Bronchial epithelial cell (primary cell): Measurements from ENCODE around the gene HOOK2. TPM values are rescaled to one million over a fixed set of nuclear protein-coding genes. Genes with fewer than 3 reads are reported as not detected.

Experiments
- DNase-seq: peaks from one replicate; pipeline ENCODE4 v3.0.0-alpha.2; 2010; ENCODE audit warnings: low read depth
- FAIRE-seq: peaks from 2 replicates; lab custom pipeline; 2011; peaks lifted over from hg19 to GRCh38; lab: Jason Lieb, UNC
- H3K27me3 ChIP-seq: 2 replicates; pipeline ENCODE4 v1.5.1; 2011; ENCODE audit warnings: low read length; ENCODE audit not compliant: control insufficient read depth, insufficient read depth
- H3K36me3 ChIP-seq: 2 replicates; pipeline ENCODE4 v1.5.1; 2011; ENCODE audit warnings: low read length; ENCODE audit not compliant: control insufficient read depth, insufficient read depth
- H3K4me3 ChIP-seq: 2 replicates; pipeline ENCODE4 v1.5.1; 2011; ENCODE audit warnings: mild to moderate bottlenecking, low read depth, low read length, control low read depth
- total RNA-seq: library from RNA; depleted of rRNA; stranded (reverse); fragments of >200 nt; gene quantifications from 2 replicates; pipeline ENCODE4 v1.2.1, GENCODE V29; 2014
- TF ChIP-seq, protein P1 (sequence below): IDR thresholded peaks from 2 replicates; pipeline ENCODE4 v1.5.1; 2011; ENCODE audit warnings: mild to moderate bottlenecking, moderate library complexity, low read length, control low read depth, inconsistent platforms; ENCODE audit not compliant: insufficient read depth, severe bottlenecking

The HOOK2 gene
- total RNA-seq, 1 donor from 2014 or later = 58.7 TPM

DNA sequence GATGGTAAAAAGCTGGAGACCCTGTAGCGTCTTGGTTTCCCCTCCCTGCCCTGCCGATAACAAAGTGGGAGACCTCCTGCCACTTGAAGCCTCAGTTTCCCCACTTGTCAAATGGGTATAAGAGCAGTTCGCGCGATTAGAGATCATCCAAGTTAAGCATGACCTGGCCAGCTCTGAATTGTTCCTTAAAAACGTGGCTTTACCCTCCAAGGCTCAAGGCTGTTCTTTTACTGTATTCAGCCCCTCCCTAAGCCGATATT, 52.0 kb downstream of the HOOK2 start:
- no peak for DNase-seq
- Histone ChIP-seq H3K4me3 (peak overlapping the region; percentile 89), H3K27me3 (no peaks in the 10 kb centered on the region), H3K36me3 (peaks cover 9% of the 10 kb centered on the region)
- no peak for FAIRE-seq
- TF ChIP-seq, protein P1, sequence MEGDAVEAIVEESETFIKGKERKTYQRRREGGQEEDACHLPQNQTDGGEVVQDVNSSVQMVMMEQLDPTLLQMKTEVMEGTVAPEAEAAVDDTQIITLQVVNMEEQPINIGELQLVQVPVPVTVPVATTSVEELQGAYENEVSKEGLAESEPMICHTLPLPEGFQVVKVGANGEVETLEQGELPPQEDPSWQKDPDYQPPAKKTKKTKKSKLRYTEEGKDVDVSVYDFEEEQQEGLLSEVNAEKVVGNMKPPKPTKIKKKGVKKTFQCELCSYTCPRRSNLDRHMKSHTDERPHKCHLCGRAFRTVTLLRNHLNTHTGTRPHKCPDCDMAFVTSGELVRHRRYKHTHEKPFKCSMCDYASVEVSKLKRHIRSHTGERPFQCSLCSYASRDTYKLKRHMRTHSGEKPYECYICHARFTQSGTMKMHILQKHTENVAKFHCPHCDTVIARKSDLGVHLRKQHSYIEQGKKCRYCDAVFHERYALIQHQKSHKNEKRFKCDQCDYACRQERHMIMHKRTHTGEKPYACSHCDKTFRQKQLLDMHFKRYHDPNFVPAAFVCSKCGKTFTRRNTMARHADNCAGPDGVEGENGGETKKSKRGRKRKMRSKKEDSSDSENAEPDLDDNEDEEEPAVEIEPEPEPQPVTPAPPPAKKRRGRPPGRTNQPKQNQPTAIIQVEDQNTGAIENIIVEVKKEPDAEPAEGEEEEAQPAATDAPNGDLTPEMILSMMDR = no peak

DNA sequence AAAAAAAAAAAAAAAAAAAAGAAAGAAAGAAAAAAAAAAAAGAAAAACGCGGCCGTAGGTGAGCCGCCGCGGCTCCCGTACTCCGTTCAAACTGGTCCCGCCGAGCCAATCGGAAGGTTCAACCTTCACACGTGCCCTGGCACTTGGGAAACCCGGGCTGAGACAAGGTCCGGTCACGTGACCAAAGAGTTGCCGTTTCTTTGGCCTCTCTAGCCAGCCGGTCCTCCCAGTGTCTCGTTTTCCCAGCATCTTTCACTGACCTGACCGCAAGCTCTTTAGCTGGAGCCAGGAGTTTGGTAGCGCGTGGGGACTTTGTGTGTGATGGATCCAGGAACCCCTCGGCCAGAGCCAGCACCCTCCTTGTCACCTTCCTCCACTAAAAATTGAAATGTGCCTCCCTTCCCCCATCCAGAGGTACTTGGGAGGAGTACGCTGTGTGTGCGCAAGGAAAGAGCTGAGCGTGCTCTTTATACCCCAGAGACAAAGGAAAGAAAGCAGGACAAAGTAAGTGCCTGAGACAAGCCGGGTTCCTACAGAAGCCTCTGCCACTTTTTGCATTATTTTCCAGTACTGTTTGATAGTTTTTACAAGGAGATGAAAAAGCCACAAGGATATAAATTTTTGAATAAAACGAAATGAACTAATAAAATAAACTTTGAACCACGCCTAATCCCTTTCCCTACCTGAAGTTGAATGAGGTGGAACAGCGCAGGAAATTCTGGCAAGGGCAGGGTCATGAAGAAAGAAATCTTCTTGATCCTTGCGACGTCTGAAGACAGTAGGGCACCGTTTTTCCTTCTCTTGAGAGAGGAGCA, 52.6 kb downstream of the HOOK2 start:
- peak overlapping the region; percentile 89 for H3K4me3 ChIP-seq
- TF ChIP-seq, protein P1 = no peak
- H3K36me3 ChIP-seq = peaks cover 9% of the 10 kb centered on the region
- FAIRE-seq = no peak
- no peaks in the 10 kb centered on the region for H3K27me3 ChIP-seq
- peak; percentile 94 for DNase-seq

DNA sequence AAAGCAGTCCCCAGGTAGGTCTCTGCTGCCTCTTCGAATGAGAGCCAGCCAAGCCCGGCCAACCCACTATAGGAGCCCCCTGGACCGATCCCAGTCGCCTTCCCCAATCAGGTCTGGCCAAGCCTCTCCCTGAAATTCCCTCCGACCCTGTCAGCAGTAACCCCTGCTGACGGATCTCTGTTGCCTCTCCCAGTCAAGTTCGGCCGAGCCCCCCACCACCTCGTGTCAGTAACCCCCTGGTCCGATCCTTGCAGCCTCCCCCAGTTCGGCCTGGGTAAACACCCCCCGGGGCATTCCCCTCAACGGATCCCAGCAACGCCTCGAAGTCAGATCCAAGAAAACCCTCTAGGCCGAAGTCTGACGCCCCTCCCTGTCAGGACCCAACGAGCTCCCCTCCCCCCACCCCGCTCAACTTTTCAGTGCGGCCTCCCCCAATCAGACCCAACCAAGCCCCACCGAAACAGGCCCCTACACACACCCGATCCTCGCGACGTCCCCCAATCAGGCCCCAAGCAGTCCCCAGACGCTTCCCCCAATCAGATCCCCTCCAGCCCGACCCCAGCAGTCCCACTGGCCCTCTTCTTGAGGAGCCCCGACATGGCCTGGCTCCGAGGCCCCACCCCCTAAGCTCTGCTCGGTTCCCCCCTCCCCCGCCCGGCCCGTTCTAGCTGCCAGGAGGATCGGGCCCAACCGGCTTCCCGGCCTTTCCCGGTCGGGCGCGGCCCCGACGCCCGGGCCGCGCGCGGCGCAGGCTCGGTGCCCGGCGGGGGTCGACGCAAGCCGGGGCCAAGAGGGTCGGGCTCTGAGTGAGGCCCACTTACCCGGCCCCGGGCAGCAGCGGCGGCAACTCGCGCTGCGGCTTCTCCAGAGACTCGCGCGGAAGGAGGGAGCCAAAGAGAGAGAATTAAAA, 53.4 kb downstream of the HOOK2 start:
- Histone ChIP-seq H3K36me3 (peaks cover 10% of the 10 kb centered on the region), H3K4me3 (peak overlapping the region; percentile 89), H3K27me3 (no peaks in the 10 kb centered on the region)
- FAIRE-seq = no peak
- TF ChIP-seq, protein P1 = no peak
- no peak for DNase-seq

DNA sequence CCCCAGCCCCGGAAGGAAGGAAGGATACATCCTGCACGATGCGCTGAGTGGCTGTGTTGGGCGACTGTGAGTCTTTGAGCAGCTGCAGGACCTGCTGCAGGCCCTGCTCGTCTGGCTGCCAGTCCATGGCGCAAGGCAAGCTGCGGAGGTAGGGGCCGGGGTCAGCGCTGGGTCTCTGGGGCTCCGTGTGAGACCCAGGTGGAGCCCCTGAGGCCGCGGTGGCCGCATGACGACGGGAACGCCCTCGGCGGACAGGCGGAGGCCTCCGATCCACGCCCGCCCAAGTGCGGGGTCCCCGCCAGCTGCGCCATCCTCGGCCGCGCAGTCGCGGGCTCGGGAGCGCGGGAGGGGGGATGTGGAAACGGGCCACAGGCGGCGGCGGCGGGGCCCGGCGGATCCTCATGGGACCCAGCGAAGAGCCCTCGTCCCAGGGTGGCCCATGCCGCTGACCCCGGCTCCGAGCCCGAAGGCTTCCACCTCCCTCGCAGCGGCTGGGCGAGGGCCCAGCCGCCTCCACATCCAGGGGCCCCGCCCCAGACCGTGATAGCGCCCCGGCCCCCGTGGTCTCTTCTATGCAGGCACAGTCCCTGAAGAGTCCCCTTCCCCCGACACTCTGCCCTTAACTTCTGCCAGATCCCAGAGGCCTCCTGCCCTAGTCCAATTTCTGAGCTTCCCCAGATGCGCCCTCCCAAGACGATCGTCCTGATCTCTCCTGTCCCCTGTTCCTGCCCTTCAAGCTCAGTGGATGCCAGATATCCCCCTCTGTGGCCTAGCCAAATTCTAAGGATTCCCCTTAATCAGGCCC, 54.3 kb downstream of the HOOK2 start:
- peak overlapping the region; percentile 89 for H3K4me3 ChIP-seq
- peaks cover 13% of the 10 kb centered on the region for H3K36me3 ChIP-seq
- H3K27me3 ChIP-seq = no peaks in the 10 kb centered on the region
- no peak for DNase-seq
- FAIRE-seq = no peak
- TF ChIP-seq, protein P1 = no peak

DNA sequence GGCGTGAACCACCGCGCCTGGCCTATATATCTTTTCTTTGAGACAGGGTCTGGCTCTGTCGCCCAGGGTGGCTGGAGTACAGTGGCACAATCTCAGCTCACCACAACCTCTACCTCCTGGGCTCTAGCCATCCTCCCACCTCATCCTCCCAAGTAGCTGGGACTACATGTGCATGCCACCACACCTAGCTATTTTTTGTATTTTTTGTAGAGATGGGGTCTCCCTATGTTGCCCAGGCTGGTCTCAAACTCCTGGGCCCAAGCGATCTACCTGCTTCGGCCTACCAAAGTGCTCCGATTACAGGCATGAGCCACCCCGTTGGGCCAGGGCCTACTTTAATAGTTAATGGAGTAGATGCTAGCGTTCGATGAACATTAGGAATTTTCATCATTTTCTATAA, 55.1 kb downstream of the HOOK2 start:
- peaks cover 19% of the 10 kb centered on the region for H3K36me3 ChIP-seq
- FAIRE-seq = no peak
- TF ChIP-seq, protein P1 = no peak
- peak overlapping the region; percentile 89 for H3K4me3 ChIP-seq
- no peak for DNase-seq
- no peaks in the 10 kb centered on the region for H3K27me3 ChIP-seq
